ENCODE measurements around the gene C15orf39. TPM values are rescaled to one million over a fixed set of nuclear protein-coding genes. Genes with fewer than 3 reads are reported as not detected.
A peak's percentile ranks its signal among the peaks of the same experiment; 100 is the strongest.
"Not testable (repeated sequence)": the region's sequence is repeated elsewhere in the genome, so short reads cannot be mapped to it uniquely, and the experiment has no call there.

Gene C15orf39
- 1.8 and 2.8 TPM in 2 replicates for total RNA-seq (2014; rRNA removed; shearing (Covaris generic); ENCODE audit: low replicate concordance)

DNA sequence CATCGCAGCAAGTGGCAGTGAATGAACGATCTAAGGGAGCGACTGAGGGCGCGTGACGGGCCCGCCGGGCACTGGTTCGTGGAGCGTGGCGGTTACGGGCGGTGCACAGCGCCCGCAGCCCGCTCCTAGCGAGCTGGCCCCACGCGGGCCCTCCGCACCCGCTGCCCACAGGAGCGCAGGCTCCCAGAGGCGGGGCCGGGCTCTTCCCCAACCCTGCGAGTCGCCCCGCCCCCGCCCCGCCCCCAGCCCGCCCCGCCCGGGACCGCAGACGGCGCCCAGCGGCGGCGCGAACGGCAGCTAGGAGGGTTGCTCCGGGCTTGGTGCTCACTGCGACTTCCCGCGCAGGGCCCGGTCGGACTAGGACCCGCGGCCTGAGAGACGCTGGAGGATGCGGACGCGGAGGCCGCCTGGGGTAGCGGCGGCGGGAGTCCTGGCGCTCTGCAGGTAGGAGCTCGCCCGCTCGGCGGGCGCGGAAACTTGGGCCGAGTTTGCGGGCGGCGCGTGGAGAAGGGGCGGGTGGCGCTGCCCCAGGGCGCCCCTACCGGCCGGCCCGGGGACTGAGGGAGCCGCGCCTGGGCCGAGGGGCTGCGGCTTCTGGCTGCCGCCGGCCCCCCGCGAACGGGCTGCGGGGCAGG is at the start of gene C15orf39:
C15orf39 (plus strand) TSS at position 267 of the 635 bp plus-strand sequence. CDS start 4,167 bp downstream, outside the sequence.
- Histone ChIP-seq H3K9me3 (no peaks in the 10 kb centered on the region), H3K4me3 (peak within 1 kb of the TSS; percentile 96), H3K27me3 (no peaks in the 10 kb centered on the region), H3K36me3 (peaks cover 16% of the 10 kb centered on the region)
- peak; percentile 67 for DNase-seq

DNA sequence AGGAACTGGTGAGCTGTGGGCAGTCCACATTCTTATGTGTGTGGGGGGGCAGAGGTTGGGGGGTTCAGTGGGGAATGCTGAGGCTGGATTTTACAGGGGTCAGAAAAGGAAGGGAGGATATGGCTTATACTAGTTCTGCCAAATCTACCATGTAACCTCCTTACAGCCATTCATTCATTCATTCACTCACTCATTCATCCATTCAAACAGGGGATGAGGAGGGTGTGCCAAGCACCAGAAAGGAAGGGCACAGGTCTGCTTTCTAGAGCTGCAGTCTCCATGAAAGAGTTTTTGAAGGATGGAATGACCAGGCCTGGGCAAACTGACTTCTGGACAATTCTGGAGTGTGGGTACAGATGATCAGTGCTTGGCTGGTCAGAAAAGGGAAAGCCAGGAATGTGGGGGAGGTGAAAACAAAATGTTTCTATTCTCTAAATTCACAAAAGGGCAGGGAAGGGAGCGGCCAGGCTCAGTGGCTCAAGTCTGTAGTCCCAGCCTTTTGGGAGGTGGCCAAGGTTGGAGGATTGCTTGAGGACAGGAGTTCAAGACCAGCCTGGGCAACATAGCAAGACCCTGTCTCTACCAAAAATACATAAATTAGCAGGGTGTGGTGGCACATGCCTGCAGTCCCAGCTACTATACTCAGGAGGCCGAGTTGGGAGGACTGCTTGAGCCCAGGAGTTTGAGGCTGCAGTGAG is 49.2 kb upstream of the C15orf39 start:
- no peaks in the 10 kb centered on the region for H3K27me3 ChIP-seq
- H3K9me3 ChIP-seq, result peaks cover 2% of the 10 kb centered on the region; the same call in 1 of the 2 replicates
- H3K36me3 ChIP-seq, result no peaks in the 10 kb centered on the region
- H3K4me3 ChIP-seq, result no peak overlapping the region
- DNase-seq, result no peak

DNA sequence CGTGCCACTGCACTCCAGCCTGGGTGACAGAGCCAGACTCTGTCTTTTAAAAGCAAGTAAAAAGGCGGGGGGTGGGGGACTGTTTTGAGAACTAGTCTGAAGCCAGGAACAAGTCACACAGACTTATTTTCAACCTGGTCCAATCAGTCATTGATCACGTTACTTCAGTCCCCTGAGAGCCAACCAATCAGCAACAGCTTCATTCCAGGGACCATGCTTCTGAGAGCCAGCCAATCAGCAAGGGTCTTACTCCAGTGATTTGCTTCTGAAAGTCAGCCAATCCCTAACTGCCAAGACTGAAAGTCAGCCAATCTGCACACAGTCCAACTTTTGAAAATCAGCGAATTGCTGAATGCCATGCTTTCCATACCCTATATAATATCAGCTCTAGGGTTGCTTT is 48.6 kb upstream of the C15orf39 start:
- peaks cover 2% of the 10 kb centered on the region; the same call in 1 of the 2 replicates for H3K9me3 ChIP-seq
- no peak for DNase-seq
- H3K36me3 ChIP-seq, result no peaks in the 10 kb centered on the region
- no peaks in the 10 kb centered on the region for H3K27me3 ChIP-seq
- no peak overlapping the region for H3K4me3 ChIP-seq

DNA sequence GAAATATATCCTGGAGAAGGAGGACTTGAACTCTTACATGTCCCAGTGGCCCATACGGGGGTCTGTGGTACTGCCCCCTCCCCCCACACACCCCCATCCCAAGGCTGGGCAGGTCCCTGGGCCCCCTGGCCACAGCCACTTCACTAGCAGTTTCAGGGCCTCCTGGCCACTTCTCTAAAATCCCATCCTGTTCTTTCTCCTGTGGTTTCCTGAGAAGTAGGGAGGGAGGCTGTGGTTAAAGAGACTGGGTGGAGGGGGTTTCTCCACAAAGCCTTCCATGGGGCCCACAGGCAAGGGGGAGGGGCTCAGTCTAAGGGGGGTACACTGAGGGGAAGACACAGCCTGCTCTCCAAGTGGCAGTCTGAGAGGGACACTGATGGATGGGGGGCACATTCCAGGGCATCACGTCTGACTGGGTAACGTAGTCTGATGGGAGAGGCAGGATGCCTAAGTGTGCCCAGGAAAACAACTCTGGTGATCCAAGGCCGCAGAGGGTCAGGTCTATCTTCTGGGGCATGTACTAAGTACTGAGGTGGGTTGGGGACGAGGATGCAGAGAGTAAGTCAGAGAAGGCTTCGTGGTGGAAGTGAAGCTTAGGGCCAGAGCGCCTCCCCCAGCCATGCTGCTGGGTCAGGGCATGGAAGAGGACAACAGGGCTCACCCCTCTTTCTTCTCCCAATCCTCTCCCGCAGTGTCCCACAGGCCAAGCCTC is 48.0 kb upstream of the C15orf39 start:
- H3K36me3 ChIP-seq, result no peaks in the 10 kb centered on the region

DNA sequence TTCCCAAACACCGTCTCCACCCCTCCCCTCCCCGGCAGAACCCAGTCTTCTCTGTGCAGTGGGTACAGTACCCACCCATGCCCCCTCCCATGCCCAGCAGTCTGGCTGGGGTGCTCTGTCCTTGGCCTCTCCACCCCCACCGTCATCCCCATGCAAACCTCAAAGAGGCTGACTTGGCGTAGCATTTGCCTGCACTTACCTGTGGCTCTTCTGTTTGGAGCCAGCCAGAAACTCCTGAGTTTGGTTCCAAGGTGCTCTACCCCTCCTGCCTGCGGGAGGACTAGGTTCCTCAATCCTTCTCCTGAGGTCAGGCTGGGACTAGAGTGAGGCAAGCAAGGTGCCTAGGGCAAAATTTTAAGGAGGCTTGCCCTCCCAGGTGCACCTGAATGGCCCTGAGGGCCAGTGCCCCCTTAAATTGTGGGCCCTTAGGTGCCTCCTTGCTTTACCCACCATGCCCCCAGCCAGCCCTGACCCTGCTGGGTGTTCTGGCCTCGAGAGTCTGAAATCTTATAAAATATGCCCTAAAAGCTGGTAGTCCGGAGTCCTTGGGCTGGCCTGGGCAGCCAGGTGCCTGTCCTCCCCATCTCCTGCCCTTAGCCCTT is 47.1 kb upstream of the C15orf39 start:
- Histone ChIP-seq H3K27me3 (no peaks in the 10 kb centered on the region), H3K36me3 (no peaks in the 10 kb centered on the region), H3K4me3 (no peak overlapping the region), H3K9me3 (peaks cover under 1% of the 10 kb centered on the region; the same call in 1 of the 2 replicates)
- no peak for DNase-seq

More for the DNA sequence above, 48.0 kb upstream of the C15orf39 start:
- H3K9me3 ChIP-seq, result peaks cover 2% of the 10 kb centered on the region; the same call in 1 of the 2 replicates
- no peak overlapping the region for H3K4me3 ChIP-seq
- no peak for DNase-seq
- H3K27me3 ChIP-seq, result no peaks in the 10 kb centered on the region

DNA sequence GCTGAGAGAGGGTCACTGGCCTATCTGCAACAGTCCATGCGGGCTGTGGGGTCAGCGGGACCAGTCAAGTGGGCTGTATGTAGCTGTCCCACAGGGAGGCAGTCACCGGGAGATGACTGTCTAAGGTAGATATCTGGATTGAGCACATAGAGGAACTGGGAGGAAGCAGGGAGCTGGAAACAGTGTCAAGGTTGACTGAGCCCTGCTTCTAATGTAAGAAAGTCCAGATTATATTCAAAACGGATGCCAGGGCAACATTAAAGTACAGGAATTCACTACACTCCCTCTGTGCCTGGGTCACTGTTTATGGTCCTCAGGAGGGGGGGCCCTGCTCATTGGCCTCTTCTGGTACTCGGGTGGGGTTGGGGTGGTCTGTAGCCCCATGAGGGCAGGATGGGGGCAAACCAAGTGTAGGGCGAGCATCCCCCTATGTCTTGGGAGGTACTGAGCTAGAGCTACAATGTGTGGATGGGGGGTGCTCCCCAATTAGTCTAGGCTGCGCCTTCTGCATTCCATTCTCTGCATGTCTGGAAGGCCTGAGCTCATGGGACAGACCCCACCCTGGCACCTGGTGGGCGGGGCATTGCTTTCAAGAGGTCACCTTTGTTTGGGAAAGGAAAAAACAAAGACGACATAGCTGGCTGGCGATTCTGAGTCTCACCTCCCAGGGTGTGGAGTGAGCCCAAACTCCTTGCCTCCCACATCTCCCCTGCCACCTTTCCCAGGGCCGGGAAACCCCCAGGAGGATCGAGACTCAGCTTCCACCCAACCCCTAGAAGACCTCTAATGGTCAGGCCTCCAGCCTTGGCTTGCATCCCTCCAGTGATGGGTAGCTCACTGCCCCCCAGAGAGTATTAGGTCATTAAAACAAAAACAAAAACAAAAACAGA is 45.1 kb upstream of the C15orf39 start:
- Histone ChIP-seq H3K27me3 (no peaks in the 10 kb centered on the region; the same call in 1 of the 2 replicates), H3K4me3 (no peak overlapping the region), H3K36me3 (no peaks in the 10 kb centered on the region), H3K9me3 (no peaks in the 10 kb centered on the region)
- DNase-seq, result no peak

DNA sequence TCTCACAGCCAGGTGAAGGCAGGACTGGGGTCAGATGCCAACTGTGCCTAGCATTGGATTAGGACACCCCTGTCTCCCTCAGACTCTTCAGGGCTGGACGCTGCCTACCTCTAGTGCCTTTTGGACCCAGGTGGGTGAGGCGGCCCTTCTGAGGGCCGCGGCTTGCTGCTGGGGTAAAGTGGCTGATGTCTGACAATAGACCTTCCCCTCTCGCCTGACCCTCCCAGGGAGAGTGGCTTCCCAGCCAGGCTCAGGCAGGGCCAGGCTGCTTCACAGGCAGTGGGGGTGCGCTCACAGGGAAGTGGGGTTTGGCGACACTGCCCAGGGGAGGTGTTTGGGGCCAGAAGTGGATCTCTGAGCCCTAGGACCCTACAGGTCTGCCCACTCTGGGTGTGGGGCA is 43.3 kb upstream of the C15orf39 start:
- DNase-seq, result no peak

DNA sequence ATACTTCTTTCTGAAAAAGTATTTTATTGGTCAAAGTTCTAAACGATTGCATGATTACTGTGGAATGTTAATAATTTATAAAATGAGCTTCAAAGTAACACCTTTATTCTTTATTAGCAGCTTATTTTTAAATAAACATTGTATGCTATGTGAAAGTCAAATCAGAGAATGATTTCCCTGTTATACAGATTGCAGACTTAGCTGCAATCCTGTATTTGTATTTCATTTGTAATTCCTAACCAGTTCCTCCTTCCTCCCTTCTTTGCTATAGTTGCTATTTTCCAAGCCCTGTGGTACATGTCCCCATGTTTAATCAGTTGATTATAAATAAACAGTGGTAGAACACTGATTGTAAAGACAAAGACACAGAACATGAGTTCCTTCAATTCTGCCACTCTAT is 42.4 kb upstream of the C15orf39 start:
- H3K9me3 ChIP-seq, result no peaks in the 10 kb centered on the region
- no peaks in the 10 kb centered on the region for H3K36me3 ChIP-seq
- no peak for DNase-seq
- H3K27me3 ChIP-seq, result no peaks in the 10 kb centered on the region; the same call in 1 of the 2 replicates
- no peak overlapping the region for H3K4me3 ChIP-seq

More for the DNA sequence above, 43.3 kb upstream of the C15orf39 start:
- Histone ChIP-seq H3K4me3 (no peak overlapping the region), H3K27me3 (no peaks in the 10 kb centered on the region; the same call in 1 of the 2 replicates), H3K36me3 (no peaks in the 10 kb centered on the region), H3K9me3 (no peaks in the 10 kb centered on the region)

DNA sequence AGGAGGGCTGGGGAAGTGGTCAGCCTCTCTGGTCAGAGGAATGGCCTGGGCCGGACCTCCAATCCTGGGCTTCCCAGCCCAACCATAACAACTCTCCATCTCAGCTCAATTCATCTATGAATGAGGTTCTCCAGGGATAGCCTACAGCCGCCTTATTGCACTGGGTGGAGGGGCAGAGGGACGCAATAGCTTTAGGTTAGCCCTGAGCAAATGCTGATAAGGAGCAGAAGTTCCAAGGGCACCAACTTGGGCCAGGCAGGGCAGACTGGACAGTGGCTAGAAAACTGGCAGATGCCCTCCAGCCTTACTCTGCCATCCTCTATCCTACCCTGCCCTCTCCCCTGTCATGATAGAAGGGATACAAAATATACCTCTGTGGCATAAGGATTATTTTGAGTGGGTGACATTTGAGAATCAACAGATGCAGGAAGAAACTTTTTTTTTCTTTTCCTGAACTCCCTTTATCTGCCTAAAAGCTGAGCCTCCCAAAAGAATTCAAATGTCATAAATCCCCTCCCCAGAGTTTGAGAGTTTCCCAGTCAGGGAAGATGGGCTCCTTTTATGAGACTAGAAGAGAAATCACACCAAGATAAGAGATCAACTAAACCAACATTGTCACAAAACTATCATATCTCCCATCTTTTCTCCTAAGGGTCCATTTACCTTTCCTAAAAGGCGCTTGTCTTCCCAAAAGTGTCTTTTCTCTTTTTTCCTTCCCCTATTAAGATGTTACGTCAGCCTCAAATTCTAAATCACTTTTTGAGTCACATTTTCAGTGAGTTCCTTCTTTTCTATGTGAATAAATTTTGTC is 40.4 kb upstream of the C15orf39 start:
- Histone ChIP-seq H3K4me3 (no peak overlapping the region), H3K36me3 (no peaks in the 10 kb centered on the region), H3K9me3 (no peaks in the 10 kb centered on the region), H3K27me3 (no peaks in the 10 kb centered on the region; the same call in 1 of the 2 replicates)
- no peak for DNase-seq

DNA sequence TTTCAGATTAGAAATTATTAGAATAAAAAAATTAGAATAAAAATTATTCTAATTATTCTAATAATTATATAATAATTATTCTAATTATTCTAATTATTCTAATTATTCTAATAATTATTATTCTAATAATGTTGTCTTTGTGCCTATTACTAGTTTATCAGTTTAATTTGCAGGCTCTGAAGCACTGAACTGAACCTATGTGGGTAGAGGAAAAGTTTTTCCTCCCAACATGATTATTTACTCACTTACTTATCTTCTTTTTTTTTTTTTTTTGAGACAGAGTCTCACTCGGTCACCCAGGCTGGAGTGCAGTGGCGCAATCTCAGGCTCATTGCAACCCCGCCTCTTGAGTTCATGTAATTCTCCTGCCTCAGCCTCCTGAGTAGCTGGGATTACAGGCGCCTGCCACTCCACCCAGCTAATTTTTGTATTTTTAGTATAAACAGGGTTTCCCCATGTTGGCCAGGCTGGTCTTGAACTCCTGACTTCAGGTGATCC is 39.7 kb upstream of the C15orf39 start:
- no peak overlapping the region for H3K4me3 ChIP-seq
- no peaks in the 10 kb centered on the region for H3K9me3 ChIP-seq
- H3K27me3 ChIP-seq, result no peaks in the 10 kb centered on the region; the same call in 1 of the 2 replicates
- no peak for DNase-seq
- H3K36me3 ChIP-seq, result no peaks in the 10 kb centered on the region

DNA sequence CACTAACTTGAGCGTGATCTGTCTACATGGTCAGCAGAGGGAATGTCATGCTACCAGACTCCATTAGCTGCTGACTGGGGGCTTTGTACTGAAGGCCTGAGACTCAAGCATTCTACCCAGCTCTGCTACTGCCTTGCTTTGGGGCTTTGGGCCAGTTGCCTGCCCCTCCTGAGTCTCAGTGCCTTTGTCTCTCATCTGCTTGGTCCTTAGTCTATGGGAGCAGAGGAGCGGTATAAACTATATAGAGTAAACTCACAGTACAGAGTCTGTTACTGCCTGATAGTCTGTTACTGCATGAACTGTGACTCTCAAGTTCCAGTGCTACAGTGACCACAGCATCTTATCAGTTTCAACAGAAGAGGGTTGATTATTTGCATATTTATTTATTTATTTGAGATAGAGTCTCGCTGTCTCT is 38.5 kb upstream of the C15orf39 start:
- DNase-seq, result no peak
- Histone ChIP-seq H3K4me3 (no peak overlapping the region), H3K36me3 (no peaks in the 10 kb centered on the region), H3K27me3 (no peaks in the 10 kb centered on the region; the same call in 1 of the 2 replicates), H3K9me3 (no peaks in the 10 kb centered on the region)

DNA sequence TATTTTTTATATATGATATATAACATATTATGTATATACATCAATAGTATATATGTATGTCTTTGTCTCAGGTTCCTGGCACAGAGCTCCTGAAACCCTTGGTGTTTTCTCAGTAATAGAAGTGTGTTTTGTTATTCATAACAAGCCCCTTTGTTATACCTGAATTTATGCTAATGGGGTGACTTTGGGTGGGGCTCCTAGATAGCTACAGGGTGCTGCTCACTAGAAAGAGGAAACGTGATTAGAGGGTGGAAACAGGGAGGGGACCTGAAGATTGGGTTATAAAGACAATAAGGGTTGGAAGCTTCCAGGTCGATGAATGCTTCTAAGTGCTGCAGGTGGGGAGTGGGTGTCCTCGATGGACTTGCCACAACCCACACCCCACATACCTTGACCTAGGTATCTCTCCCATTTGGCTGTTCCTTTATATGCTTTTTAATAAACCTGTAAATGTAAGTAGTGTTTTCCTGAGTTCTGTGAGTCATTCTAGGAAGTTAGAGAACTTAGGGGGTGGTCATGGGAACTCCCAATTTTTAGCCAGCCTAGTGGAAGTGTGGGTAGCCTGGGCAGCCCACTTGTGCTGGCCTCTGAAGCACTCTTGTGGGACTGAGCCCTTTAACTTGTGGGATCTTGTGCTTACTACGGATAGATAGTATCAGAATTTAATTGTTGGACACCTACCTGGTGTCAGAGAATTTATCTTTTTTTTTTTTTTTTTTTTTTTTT is 36.9 kb upstream of the C15orf39 start:
- Histone ChIP-seq H3K9me3 (peaks cover 13% of the 10 kb centered on the region), H3K4me3 (no peak overlapping the region), H3K36me3 (no peaks in the 10 kb centered on the region), H3K27me3 (no peaks in the 10 kb centered on the region; the same call in 1 of the 2 replicates)
- DNase-seq, result no peak

DNA sequence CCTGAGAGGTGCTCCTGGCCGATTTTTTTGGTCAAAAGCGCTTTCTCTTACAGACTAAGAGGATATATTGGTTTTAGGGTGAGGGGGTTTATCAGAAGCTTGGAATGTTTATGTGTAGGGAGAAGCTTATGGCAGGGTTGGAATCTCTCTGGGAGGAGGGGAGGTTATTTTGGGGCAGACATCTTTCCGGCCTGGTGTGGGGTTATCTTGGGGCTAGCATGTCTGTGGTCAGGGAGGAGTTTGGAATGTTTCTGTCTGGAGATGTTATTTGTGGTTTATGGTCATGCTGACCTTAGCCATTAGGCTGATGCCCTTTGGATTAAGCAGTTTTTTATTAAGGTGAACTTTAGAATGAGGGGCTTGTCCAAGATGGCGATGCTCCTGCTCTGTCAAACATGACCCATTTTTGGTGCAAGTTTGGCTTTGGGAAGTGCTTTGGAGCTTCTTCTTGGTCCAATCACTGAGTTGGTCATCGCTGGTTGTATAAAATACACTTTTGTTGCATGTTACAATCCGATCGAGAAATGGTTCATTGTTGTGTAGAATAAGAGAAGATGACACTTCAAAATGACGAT is 35.1 kb upstream of the C15orf39 start:
- peaks cover 15% of the 10 kb centered on the region for H3K9me3 ChIP-seq
- not testable (repeated sequence) for H3K36me3 ChIP-seq, DNase-seq, H3K4me3 ChIP-seq, H3K27me3 ChIP-seq

Measured in MG63 (cell line).